HCT116 (cell line): ENCODE results near the gene RILPL2. TPM values are rescaled to one million over a fixed set of nuclear protein-coding genes. Genes with fewer than 3 reads are reported as not detected.

Experiments used
- ATAC-seq: fragments of 200-7000 bp; cut with Tn5 transposase; 2 replicates; pipeline ENCODE4 v1.9.1; 2020; ENCODE audit warnings: mild to moderate bottlenecking, moderate library complexity
- BruUV-seq: library from RNA; stranded (reverse); fragments of 400-500 nt; replicated peaks from 2 replicates; lab custom pipeline; 2021; lab: Mats Ljungman, UMichigan
- CTCF ChIA-PET: fragments of 300-600 bp; sonication (Branson Sonifier 250); formaldehyde crosslinking; loops from one replicate; lab custom pipeline; 2021; ENCODE audit warnings: antibody characterized with exemption; lab: Charles Lee
- POLR2A ChIA-PET: fragments of 300-600, 350-600 bp; sonication (Branson Sonifier 250); formaldehyde crosslinking; loops from one replicate; lab custom pipeline; 2021; ENCODE audit warnings: antibody characterized with exemption; lab: Charles Lee
- RAD21 ChIA-PET, 2 experiments: fragments of 300-600 bp; sonication (Branson Sonifier 250); formaldehyde crosslinking; loops; one replicate each; lab custom pipeline; 2023; ENCODE audit warnings: low total read pairs in 2 of 2; ENCODE audit not compliant: uncharacterized antibody in 2 of 2, unreplicated experiment in 2 of 2, low non-redundant PET in 1 of 2; lab: Charles Lee
- DNase-seq: peaks from one replicate; pipeline ENCODE4 v3.0.0-alpha.2; 2010; ENCODE audit warnings: low read depth, low spot score
- H2AFZ ChIP-seq: fragments of 200-600 bp; shearing (Covaris generic), sonication (generic); 2 replicates; pipeline ENCODE4 v1.6.1; 2017; ENCODE audit warnings: low read depth, mixed run types, mixed read lengths, antibody characterized with exemption, low read length; ENCODE audit not compliant: poor library complexity, severe bottlenecking
- H3K27ac ChIP-seq: 2 replicates; pipeline ENCODE4 v1.5.1; 2012; ENCODE audit warnings: low read depth, low read length
- H3K27me3 ChIP-seq: fragments of 200-600 bp; sonication (generic); 2 replicates; pipeline ENCODE4 v1.6.1; 2016; ENCODE audit warnings: mixed run types, low read length, mixed read lengths; ENCODE audit not compliant: insufficient read depth
- H3K36me3 ChIP-seq, 2 experiments: fragments of 200-500 bp in 1 of 2; fragments of 200-600 bp in 1 of 2; sonication (Bioruptor generic) in 1 of 2; sonication (generic) in 1 of 2; 2 replicates each; pipeline versions ENCODE4 v1.5.1 to v1.6.1; 2014 to 2016; ENCODE audit warnings: low read length in 2 of 2, inconsistent platforms in 1 of 2, mixed read lengths in 1 of 2, mixed run types in 1 of 2; ENCODE audit not compliant: insufficient read depth in 2 of 2, control insufficient read depth in 1 of 2
- H3K4me1 ChIP-seq, 2 experiments: fragments of 200-600 bp in 1 of 2; sonication (generic) in 1 of 2; 2 replicates each; pipeline versions ENCODE4 v1.5.1 to v1.6.1; 2012 to 2017; ENCODE audit warnings: low read length in 2 of 2, inconsistent platforms in 1 of 2, mild to moderate bottlenecking in 1 of 2, mixed read lengths in 1 of 2, mixed run types in 1 of 2, moderate library complexity in 1 of 2; ENCODE audit not compliant: insufficient read depth in 2 of 2, control insufficient read depth in 1 of 2
- H3K4me2 ChIP-seq: fragments of 200-600 bp; sonication (generic); 2 replicates; pipeline ENCODE4 v1.6.1; 2017; ENCODE audit warnings: mixed run types, low read length, mixed read lengths
- H3K4me3 ChIP-seq, 2 experiments: fragments of 200-600 bp in 1 of 2; sonication (generic) in 1 of 2; replicated peaks in 1 of 2; 2 replicates each; pipeline ENCODE4 v1.5.1; 2011 to 2016; ENCODE audit warnings: low read length in 2 of 2, control low read depth in 1 of 2, low read depth in 1 of 2, mild to moderate bottlenecking in 1 of 2, mixed read lengths in 1 of 2, mixed run types in 1 of 2
- H3K79me2 ChIP-seq: fragments of 200-600 bp; sonication (generic); 2 replicates; pipeline ENCODE4 v1.6.1; 2017; ENCODE audit warnings: mild to moderate bottlenecking, mixed run types, low read length, moderate library complexity, mixed read lengths; ENCODE audit not compliant: insufficient read depth
- H3K9ac ChIP-seq: fragments of 200-600 bp; sonication (generic); 2 replicates; pipeline ENCODE4 v1.6.1; 2016; ENCODE audit warnings: low read length, mixed read lengths
- H3K9me2 ChIP-seq: fragments of 200-600 bp; sonication (generic), shearing (Covaris generic); 2 replicates; pipeline ENCODE4 v1.6.1; 2017; ENCODE audit warnings: mixed run types, mild to moderate bottlenecking, moderate library complexity; ENCODE audit not compliant: insufficient read depth
- H3K9me3 ChIP-seq, 2 experiments: fragments of 200-500 bp in 1 of 2; fragments of 200-600 bp in 1 of 2; sonication (Bioruptor generic) in 1 of 2; sonication (generic) in 1 of 2; 2 replicates each; pipeline ENCODE4 v1.6.1; 2014 to 2017; ENCODE audit warnings: low read length in 2 of 2, mixed read lengths in 2 of 2, inconsistent platforms in 1 of 2, low read depth in 1 of 2, mild to moderate bottlenecking in 1 of 2, mixed run types in 1 of 2, moderate library complexity in 1 of 2; ENCODE audit not compliant: control insufficient read depth in 1 of 2, insufficient read depth in 1 of 2
- H4K20me1 ChIP-seq: fragments of 200-600 bp; sonication (generic), shearing (Covaris generic); 2 replicates; pipeline ENCODE4 v1.6.1; 2017; ENCODE audit warnings: mixed run types, mild to moderate bottlenecking, moderate library complexity; ENCODE audit not compliant: insufficient read depth
- CBX3 ChIP-seq: IDR thresholded peaks from 2 replicates; pipeline ENCODE4 v1.6.1; 2012; ENCODE audit warnings: low read depth
- CEBPB ChIP-seq: IDR thresholded peaks from 2 replicates; pipeline ENCODE4 v1.6.1; 2012; ENCODE audit warnings: low read depth
- EGR1 ChIP-seq: IDR thresholded peaks from 2 replicates; pipeline ENCODE4 v1.6.1; 2012; ENCODE audit warnings: low read depth
- FOSL1 ChIP-seq: IDR thresholded peaks from 2 replicates; pipeline ENCODE4 v1.6.1; 2012; ENCODE audit warnings: low read depth
- JUND ChIP-seq: IDR thresholded peaks from 2 replicates; pipeline ENCODE4 v1.6.1; 2012
- POLR2A ChIP-seq: IDR thresholded peaks from 2 replicates; pipeline ENCODE4 v1.7.0; 2011; ENCODE audit warnings: borderline replicate concordance; ENCODE audit not compliant: insufficient read depth, insufficient read length; ENCODE audit errors: extremely low read depth
- TCF7L2 ChIP-seq: IDR thresholded peaks from 2 replicates; pipeline ENCODE4 v1.7.0; 2011; ENCODE audit warnings: borderline replicate concordance, inconsistent platforms; ENCODE audit not compliant: insufficient read depth, insufficient read length; ENCODE audit errors: extremely low read depth
- YY1 ChIP-seq: IDR thresholded peaks from 2 replicates; pipeline ENCODE4 v1.6.1; 2011; ENCODE audit warnings: low read length, low read depth, moderate library complexity, mild to moderate bottlenecking; ENCODE audit not compliant: insufficient replicate concordance; ENCODE audit errors: extremely low read depth
- ZFX ChIP-seq: fragments of 450-650 bp; IDR thresholded peaks from 2 replicates; pipeline ENCODE4 v1.6.1; 2017
- ZNF274 ChIP-seq: fragments of 200-500 bp; sonication (Bioruptor generic); IDR thresholded peaks from 2 replicates; pipeline ENCODE4 v1.6.1; 2014; ENCODE audit warnings: mild to moderate bottlenecking, low read depth, low read length, inconsistent platforms
- intact Hi-C: fragments of 100-400 bp; cut with micrococcal nuclease; formaldehyde crosslinking; loops from 2 replicates; pipeline ENCODE4 v1.10.0; 2022
- total RNA-seq: library from RNA; stranded (reverse); gene quantifications from one replicate; pipeline ENCODE4 v1.2.1, GENCODE V29; 2021; ENCODE audit not compliant: unreplicated experiment
- TF ChIP-seq, protein P1 (sequence below), 3 experiments: fragments of 200-600 bp in 1 of 3; sonication (generic) in 1 of 3; IDR thresholded peaks in 2 of 3; conservative IDR thresholded peaks in 1 of 3; 2 replicates each; pipeline ENCODE4 v1.5.1; 2012 to 2017; ENCODE audit warnings: low read depth in 2 of 3, low read length in 2 of 3, antibody characterized with exemption in 1 of 3, borderline replicate concordance in 1 of 3, control low read depth in 1 of 3, mild to moderate bottlenecking in 1 of 3, mixed read lengths in 1 of 3, mixed run types in 1 of 3, moderate library complexity in 1 of 3; ENCODE audit not compliant: insufficient read depth in 1 of 3
- TF ChIP-seq, protein P2 (sequence below): IDR thresholded peaks from 2 replicates; pipeline ENCODE4 v1.6.1; 2012
- TF ChIP-seq, protein P3 (sequence below): IDR thresholded peaks from 2 replicates; pipeline ENCODE4 v1.6.1; 2011; ENCODE audit warnings: mild to moderate bottlenecking, low read length, moderate library complexity; ENCODE audit not compliant: insufficient replicate concordance; ENCODE audit errors: extremely low read depth

The RILPL2 gene
- total RNA-seq, 1 experiment from 2014 or later: 2.3 TPM

DNA sequence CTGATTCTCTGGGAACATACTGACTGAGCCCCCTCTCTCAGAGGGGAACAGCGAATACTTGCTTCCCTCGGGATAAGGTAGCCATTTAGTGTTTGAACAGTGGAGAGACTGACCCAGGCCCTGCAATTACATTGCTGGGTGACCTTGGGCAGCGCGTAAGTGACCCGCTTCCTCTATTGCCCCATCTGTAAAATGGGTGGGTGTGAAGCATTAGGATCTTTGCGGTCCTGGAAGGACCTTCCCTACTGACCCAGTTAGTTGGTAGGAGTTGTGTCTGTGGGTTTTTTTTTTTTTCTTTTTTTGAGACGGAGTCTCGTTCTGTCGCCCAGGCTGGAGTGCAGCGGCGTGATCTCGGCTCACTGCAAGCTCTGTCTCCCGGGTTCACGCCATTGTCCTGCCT, 53.8 kb downstream of the RILPL2 start:
- Histone ChIP-seq H3K4me2 (peak overlapping the region; percentile 73), H3K4me3 (peak overlapping the region; percentile 70 to 90), H3K27me3 (no peaks in the 10 kb centered on the region), H3K79me2 (peaks cover 36% of the 10 kb centered on the region), H3K4me1 (peaks cover 26 to 39% of the 10 kb centered on the region in 2 experiments), H3K36me3 (no peaks in the 10 kb centered on the region), H3K9me2 (no peaks in the 10 kb centered on the region), H2AFZ (no peak overlapping the region), H3K9me3 (no peaks in the 10 kb centered on the region), H3K9ac (peak overlapping the region; percentile 74), H4K20me1 (no peaks in the 10 kb centered on the region), H3K27ac (peak overlapping the region; percentile 85)
- no peak for TF ChIP-seq ZFX
- TF ChIP-seq, protein P1, sequence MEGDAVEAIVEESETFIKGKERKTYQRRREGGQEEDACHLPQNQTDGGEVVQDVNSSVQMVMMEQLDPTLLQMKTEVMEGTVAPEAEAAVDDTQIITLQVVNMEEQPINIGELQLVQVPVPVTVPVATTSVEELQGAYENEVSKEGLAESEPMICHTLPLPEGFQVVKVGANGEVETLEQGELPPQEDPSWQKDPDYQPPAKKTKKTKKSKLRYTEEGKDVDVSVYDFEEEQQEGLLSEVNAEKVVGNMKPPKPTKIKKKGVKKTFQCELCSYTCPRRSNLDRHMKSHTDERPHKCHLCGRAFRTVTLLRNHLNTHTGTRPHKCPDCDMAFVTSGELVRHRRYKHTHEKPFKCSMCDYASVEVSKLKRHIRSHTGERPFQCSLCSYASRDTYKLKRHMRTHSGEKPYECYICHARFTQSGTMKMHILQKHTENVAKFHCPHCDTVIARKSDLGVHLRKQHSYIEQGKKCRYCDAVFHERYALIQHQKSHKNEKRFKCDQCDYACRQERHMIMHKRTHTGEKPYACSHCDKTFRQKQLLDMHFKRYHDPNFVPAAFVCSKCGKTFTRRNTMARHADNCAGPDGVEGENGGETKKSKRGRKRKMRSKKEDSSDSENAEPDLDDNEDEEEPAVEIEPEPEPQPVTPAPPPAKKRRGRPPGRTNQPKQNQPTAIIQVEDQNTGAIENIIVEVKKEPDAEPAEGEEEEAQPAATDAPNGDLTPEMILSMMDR (IDR thresholded peaks at IDR 0.05 in 2 of 3, conservative IDR thresholded peaks at IDR 0.05 in 1 of 3; ENCODE audit: borderline replicate concordance in 1 of 3, insufficient read depth in 1 of 3, low read depth in 2 of 3, low read length in 2 of 3): no peak
- TF ChIP-seq, protein P2, sequence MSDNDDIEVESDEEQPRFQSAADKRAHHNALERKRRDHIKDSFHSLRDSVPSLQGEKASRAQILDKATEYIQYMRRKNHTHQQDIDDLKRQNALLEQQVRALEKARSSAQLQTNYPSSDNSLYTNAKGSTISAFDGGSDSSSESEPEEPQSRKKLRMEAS: no peak
- no peak for TF ChIP-seq EGR1
- TF ChIP-seq CBX3: no peak
- TF ChIP-seq CEBPB: no peak
- TF ChIP-seq FOSL1: no peak
- TF ChIP-seq TCF7L2: no peak
- TF ChIP-seq, protein P3, sequence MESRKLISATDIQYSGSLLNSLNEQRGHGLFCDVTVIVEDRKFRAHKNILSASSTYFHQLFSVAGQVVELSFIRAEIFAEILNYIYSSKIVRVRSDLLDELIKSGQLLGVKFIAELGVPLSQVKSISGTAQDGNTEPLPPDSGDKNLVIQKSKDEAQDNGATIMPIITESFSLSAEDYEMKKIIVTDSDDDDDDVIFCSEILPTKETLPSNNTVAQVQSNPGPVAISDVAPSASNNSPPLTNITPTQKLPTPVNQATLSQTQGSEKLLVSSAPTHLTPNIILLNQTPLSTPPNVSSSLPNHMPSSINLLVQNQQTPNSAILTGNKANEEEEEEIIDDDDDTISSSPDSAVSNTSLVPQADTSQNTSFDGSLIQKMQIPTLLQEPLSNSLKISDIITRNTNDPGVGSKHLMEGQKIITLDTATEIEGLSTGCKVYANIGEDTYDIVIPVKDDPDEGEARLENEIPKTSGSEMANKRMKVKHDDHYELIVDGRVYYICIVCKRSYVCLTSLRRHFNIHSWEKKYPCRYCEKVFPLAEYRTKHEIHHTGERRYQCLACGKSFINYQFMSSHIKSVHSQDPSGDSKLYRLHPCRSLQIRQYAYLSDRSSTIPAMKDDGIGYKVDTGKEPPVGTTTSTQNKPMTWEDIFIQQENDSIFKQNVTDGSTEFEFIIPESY: no peak
- TF ChIP-seq YY1: no peak
- no peak for TF ChIP-seq ZNF274
- TF ChIP-seq POLR2A: no peak
- TF ChIP-seq JUND: no peak
- RAD21 ChIA-PET: interaction anchor here in 1 of 2 experiments (0.7 to 1.7 kb wide), 2 partner anchors 17 to 99 kb away, joined by 3 to 6 read pairs; partner anchors contain the start of gene SBNO1
- CTCF ChIA-PET: interaction anchor here (3.4 kb wide), 1 partner anchor 17 kb away, joined by 27 read pairs; no protein-coding TSS in a partner anchor
- POLR2A ChIA-PET: interaction anchor here (1.2 to 3.1 kb wide), 2 partner anchors 17 to 19 kb away, joined by 4 to 35 read pairs; partner anchors contain the start of gene SBNO1
- intact Hi-C loops: loop anchor here (1.0 kb wide), 1 partner anchor 17 kb away; no protein-coding TSS in a partner anchor
- no TSS peak for BruUV-seq
- DNase-seq (no peak), ATAC-seq (no peak)
